ENCODE measurements around the gene WWOX.

Gene WWOX

DNA sequence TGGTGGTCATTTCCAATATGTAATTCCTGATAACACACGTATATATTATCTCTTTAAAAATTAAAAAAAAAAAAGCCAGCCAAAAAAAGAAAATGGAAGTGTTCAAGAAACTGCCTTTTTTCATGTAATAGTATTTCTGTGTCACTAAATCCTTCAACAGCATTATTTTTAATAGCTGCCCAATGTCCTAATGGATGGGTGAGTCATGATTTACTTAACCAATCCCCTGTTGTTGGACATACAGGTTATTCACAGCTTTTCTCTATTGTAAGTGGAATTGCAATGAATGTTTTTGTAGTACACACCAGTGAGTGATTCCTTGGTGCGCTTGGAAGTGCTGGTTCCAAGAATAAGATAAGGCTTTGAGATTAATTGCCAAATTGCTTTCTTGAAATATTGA is 124.9 kb downstream of the WWOX start:
- H3F3A ChIP-seq (ENCODE audit: insufficient read depth, low read length), result no peaks in the 10 kb centered on the region
- H3K4me3 ChIP-seq (ENCODE audit: low read length), result no peak overlapping the region
- no peaks in the 10 kb centered on the region for H3K36me3 ChIP-seq (replicated peaks; ENCODE audit: insufficient read depth, low read length)
- no peaks in the 10 kb centered on the region for H3K27me3 ChIP-seq (replicated peaks; ENCODE audit: insufficient read depth, low read length)
- no peak for TF ChIP-seq EZH2 (optimal IDR thresholded peaks at IDR 0.05; ENCODE audit: low read depth, low read length)
- TF ChIP-seq, protein P1, sequence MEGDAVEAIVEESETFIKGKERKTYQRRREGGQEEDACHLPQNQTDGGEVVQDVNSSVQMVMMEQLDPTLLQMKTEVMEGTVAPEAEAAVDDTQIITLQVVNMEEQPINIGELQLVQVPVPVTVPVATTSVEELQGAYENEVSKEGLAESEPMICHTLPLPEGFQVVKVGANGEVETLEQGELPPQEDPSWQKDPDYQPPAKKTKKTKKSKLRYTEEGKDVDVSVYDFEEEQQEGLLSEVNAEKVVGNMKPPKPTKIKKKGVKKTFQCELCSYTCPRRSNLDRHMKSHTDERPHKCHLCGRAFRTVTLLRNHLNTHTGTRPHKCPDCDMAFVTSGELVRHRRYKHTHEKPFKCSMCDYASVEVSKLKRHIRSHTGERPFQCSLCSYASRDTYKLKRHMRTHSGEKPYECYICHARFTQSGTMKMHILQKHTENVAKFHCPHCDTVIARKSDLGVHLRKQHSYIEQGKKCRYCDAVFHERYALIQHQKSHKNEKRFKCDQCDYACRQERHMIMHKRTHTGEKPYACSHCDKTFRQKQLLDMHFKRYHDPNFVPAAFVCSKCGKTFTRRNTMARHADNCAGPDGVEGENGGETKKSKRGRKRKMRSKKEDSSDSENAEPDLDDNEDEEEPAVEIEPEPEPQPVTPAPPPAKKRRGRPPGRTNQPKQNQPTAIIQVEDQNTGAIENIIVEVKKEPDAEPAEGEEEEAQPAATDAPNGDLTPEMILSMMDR (IDR thresholded peaks at IDR 0.05; ENCODE audit: low read length), result no peak
- TF ChIP-seq EZH2phosphoT487 (IDR thresholded peaks at IDR 0.05; ENCODE audit: low read length), result no peak
- no peak overlapping the region for H3K4me2 ChIP-seq (ENCODE audit: low read depth, low read length)
- H4K20me1 ChIP-seq (ENCODE audit: insufficient read depth, low read length), result no peaks in the 10 kb centered on the region
- H3K79me2 ChIP-seq (ENCODE audit: low read length), result no peaks in the 10 kb centered on the region
- H3K9me3 ChIP-seq (replicated peaks; ENCODE audit: insufficient read depth, low read length), result no peaks in the 10 kb centered on the region
- no peak overlapping the region for H2AFZ ChIP-seq (ENCODE audit: low read length)
- H3K9me2 ChIP-seq (replicated peaks; ENCODE audit: insufficient read depth, low read length), result no peaks in the 10 kb centered on the region
- H3K27ac ChIP-seq (ENCODE audit: low read length), result no peak overlapping the region
- no peaks in the 10 kb centered on the region for H3K4me1 ChIP-seq (ENCODE audit: low read length)
- H3K9ac ChIP-seq (ENCODE audit: low read length), result no peak overlapping the region
- DNase-seq, result no peak

DNA sequence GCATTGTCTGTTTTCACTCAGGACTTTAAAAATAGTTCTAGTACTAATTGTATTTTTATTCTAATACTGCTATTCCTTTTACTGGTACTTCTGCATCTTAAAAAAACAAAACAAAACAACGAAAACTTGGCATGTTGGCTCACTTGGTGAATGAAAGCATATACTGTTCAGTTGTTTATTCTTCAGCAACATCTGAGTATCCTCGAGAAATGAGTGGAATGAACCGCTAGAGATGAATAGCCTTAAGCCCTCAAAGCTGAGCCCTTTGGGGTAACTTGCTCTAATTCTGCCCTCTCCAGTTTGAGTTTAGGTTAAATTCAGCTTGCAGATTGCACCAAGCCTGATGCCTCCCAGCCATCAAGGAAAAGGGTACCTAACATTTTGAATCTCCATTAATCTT is 126.5 kb downstream of the WWOX start:
- Histone ChIP-seq H3K4me3 (ENCODE audit: low read length) (no peak overlapping the region), H3F3A (ENCODE audit: insufficient read depth, low read length) (no peaks in the 10 kb centered on the region), H3K9me3 (replicated peaks; ENCODE audit: insufficient read depth, low read length) (no peaks in the 10 kb centered on the region), H4K20me1 (ENCODE audit: insufficient read depth, low read length) (no peaks in the 10 kb centered on the region), H3K27me3 (replicated peaks; ENCODE audit: insufficient read depth, low read length) (no peaks in the 10 kb centered on the region), H3K9ac (ENCODE audit: low read length) (no peak overlapping the region), H3K9me2 (replicated peaks; ENCODE audit: insufficient read depth, low read length) (no peaks in the 10 kb centered on the region), H3K36me3 (replicated peaks; ENCODE audit: insufficient read depth, low read length) (no peaks in the 10 kb centered on the region), H2AFZ (ENCODE audit: low read length) (no peak overlapping the region), H3K4me2 (ENCODE audit: low read depth, low read length) (no peak overlapping the region), H3K27ac (ENCODE audit: low read length) (no peak overlapping the region), H3K79me2 (ENCODE audit: low read length) (no peaks in the 10 kb centered on the region), H3K4me1 (ENCODE audit: low read length) (no peaks in the 10 kb centered on the region)
- TF ChIP-seq, protein P1 (IDR thresholded peaks at IDR 0.05; ENCODE audit: low read length), result no peak
- TF ChIP-seq EZH2phosphoT487 (IDR thresholded peaks at IDR 0.05; ENCODE audit: low read length) (no peak), EZH2 (optimal IDR thresholded peaks at IDR 0.05; ENCODE audit: low read depth, low read length) (no peak)
- no peak for DNase-seq

DNA sequence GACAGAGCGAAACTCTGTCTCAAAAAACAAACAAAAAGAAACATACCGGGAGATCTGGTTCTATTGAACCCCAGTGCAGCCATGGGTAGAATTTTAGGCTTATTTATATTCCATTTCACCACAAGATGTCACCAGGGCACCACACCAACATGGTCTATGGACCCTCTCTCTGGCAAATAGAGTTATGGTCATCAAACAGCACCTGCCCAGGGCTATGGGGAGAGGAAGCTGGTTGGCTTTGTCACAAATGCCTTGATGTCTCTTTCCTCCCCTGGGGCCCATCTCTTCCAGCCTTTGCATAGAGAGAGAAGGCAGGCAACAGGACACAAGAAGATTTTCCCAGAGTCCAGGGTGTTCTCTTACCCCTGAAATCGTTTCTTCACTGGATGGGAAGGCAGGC is 128.4 kb downstream of the WWOX start:
- Histone ChIP-seq H3K9me2 (replicated peaks; ENCODE audit: insufficient read depth, low read length) (no peaks in the 10 kb centered on the region), H3K4me3 (ENCODE audit: low read length) (no peak overlapping the region), H3F3A (ENCODE audit: insufficient read depth, low read length) (no peaks in the 10 kb centered on the region), H3K9me3 (replicated peaks; ENCODE audit: insufficient read depth, low read length) (no peaks in the 10 kb centered on the region), H3K4me2 (ENCODE audit: low read depth, low read length) (no peak overlapping the region), H3K27ac (ENCODE audit: low read length) (no peak overlapping the region), H3K4me1 (ENCODE audit: low read length) (no peaks in the 10 kb centered on the region), H3K27me3 (replicated peaks; ENCODE audit: insufficient read depth, low read length) (no peaks in the 10 kb centered on the region), H4K20me1 (ENCODE audit: insufficient read depth, low read length) (no peaks in the 10 kb centered on the region), H3K9ac (ENCODE audit: low read length) (no peak overlapping the region), H2AFZ (ENCODE audit: low read length) (no peak overlapping the region), H3K79me2 (ENCODE audit: low read length) (no peaks in the 10 kb centered on the region), H3K36me3 (replicated peaks; ENCODE audit: insufficient read depth, low read length) (no peaks in the 10 kb centered on the region)
- DNase-seq, result no peak
- TF ChIP-seq EZH2 (optimal IDR thresholded peaks at IDR 0.05; ENCODE audit: low read depth, low read length) (no peak), EZH2phosphoT487 (IDR thresholded peaks at IDR 0.05; ENCODE audit: low read length) (no peak)
- TF ChIP-seq, protein P1 (IDR thresholded peaks at IDR 0.05; ENCODE audit: low read length), result no peak

Measured in MM.1S (cell line).